GM12865 (cell line): ENCODE measurements around the gene CWF19L2.
"Not testable (repeated sequence)": the region's sequence is repeated elsewhere in the genome, so short reads cannot be mapped to it uniquely, and the experiment has no call there.

ENCODE experiments used
- DNase-seq: peaks from one replicate; pipeline ENCODE4 v3.0.0; 2010; ENCODE audit warnings: low read depth
- H3K4me3 ChIP-seq: 2 replicates; pipeline ENCODE4 v1.5.1; 2011; ENCODE audit warnings: mild to moderate bottlenecking, low read depth, low read length, control low read depth
- TF ChIP-seq, protein P1 (sequence below): IDR thresholded peaks from 2 replicates; pipeline ENCODE4 v1.5.1; 2011; ENCODE audit warnings: low read length, control low read depth, low read depth, inconsistent platforms; ENCODE audit not compliant: insufficient read depth; ENCODE audit errors: missing control alignments

Gene CWF19L2

DNA sequence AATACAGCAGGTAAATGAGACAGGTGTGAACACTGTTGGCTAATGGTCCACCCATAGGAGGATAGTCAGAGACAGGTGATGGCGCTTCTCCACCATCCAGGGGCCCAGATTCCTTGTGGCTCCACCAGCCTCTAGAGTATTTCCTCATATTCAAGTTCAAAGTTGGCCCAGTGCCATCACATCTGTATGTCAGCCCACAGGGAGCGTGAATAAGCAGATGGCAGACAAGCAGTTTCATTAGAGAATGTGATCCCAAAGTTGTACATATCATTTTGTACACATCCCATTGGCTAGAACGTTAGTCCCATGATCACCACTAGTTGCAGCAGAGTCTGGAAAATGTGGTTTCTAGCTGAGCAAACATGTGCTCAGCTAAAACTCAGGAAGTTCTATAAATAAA is 11.0 kb upstream of the CWF19L2 start:
- TF ChIP-seq, protein P1, sequence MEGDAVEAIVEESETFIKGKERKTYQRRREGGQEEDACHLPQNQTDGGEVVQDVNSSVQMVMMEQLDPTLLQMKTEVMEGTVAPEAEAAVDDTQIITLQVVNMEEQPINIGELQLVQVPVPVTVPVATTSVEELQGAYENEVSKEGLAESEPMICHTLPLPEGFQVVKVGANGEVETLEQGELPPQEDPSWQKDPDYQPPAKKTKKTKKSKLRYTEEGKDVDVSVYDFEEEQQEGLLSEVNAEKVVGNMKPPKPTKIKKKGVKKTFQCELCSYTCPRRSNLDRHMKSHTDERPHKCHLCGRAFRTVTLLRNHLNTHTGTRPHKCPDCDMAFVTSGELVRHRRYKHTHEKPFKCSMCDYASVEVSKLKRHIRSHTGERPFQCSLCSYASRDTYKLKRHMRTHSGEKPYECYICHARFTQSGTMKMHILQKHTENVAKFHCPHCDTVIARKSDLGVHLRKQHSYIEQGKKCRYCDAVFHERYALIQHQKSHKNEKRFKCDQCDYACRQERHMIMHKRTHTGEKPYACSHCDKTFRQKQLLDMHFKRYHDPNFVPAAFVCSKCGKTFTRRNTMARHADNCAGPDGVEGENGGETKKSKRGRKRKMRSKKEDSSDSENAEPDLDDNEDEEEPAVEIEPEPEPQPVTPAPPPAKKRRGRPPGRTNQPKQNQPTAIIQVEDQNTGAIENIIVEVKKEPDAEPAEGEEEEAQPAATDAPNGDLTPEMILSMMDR = no peak
- no peak for DNase-seq

DNA sequence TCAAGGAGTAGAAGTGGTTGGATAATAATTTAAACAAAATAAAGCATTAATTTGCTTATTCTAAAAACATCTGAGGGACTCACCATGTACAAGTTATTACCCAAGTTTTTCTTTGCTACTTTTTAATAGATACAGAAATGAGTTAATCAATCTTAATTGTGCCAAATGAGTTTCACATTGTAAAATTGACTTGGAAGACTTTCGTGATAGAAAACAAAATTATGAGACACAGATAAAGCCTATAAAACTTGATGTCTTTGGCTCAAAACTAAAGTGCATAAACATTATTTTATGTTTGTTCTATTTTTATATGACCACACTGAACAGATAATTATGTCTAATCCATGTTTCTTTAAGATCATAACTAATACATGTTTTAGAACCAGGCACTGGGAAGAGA is 10.1 kb upstream of the CWF19L2 start:
- H3K4me3 ChIP-seq = no peak overlapping the region
- TF ChIP-seq, protein P1 = no peak
- no peak for DNase-seq

More for the DNA sequence above, 11.0 kb upstream of the CWF19L2 start:
- no peak overlapping the region for H3K4me3 ChIP-seq

DNA sequence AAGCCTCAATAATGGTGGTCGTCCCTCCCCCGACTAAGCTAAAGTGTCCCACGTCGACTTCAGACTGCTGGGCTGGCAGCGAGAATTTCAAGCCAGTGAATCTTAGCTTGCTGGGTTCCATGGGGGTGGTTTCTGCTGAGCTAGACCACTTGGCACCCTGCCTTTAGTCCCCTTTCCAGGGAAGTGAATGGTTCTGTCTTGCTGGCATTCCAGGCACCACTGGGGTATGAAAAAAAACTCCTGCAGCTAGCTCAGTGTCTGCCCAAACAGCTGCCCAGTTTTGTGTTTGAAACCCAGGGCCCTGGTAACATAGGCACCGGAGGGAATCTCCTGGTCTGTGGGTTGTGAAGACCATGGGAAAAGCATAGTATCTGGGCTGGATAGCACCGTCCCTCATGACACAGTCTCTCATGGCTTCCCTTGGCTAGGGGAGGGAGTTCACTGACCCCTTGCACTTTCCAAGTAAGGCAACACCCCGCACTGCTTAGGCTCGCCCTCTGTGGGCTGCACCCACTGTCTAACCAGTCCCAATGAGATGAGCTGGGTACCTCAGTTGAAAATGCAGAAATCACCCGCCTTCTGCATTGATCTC is 8.7 kb upstream of the CWF19L2 start:
- DNase-seq, H3K4me3 ChIP-seq: not testable (repeated sequence)

DNA sequence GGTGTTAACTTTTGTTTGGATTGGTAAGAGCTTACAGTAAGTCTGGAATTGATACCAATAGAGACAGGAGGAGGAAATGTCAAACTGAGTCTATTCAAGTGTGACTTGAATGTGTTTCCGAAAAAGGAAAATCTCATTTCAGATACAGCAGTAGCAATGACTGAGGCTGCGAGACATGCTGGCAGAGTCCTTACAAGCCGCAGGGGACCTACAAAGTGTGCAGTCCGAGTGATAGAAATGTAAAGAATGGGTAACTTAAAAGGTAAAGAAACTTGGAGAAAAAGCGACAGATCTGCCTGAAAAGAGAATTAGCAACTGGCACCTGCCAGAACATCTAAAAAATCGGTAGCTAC is 444 bp downstream of the CWF19L2 start:
- peak overlapping the region; percentile 94 for H3K4me3 ChIP-seq
- peak; percentile 49 for DNase-seq
- TF ChIP-seq, protein P1 = no peak

- no peak overlapping the region for H3K4me3 ChIP-seq
- DNase-seq = no peak
- TF ChIP-seq, protein P1 = no peak
Measured at GRCh38 chr11:107453594-107454286, 3.9 kb downstream of the CWF19L2 start.

GRCh38 chr11:107446822-107447431 is 10.7 kb downstream of the CWF19L2 start:
- TF ChIP-seq, protein P1 = no peak
- DNase-seq = no peak
- H3K4me3 ChIP-seq = no peak overlapping the region

GRCh38 chr11:107442715-107443215 is 14.9 kb downstream of the CWF19L2 start:
- TF ChIP-seq, protein P1 = no peak
- no peak for DNase-seq
- no peak overlapping the region for H3K4me3 ChIP-seq
